H1 (cell line): Measurements from ENCODE around the gene CCDC12. TPM values are rescaled to one million over a fixed set of nuclear protein-coding genes. Genes with fewer than 3 reads are reported as not detected.

Experiments used
- CTCF ChIA-PET: fragments of 300-600 bp; sonication (Branson Sonifier 250); formaldehyde crosslinking; loops from one replicate; lab custom pipeline; 2021; ENCODE audit not compliant: partially characterized antibody; lab: Charles Lee
- POLR2A ChIA-PET: fragments of 300-600 bp; sonication (Branson Sonifier 250); formaldehyde crosslinking; loops from one replicate; lab custom pipeline; 2021; ENCODE audit warnings: inconsistent platforms; ENCODE audit not compliant: partially characterized antibody; lab: Charles Lee
- DNase-seq, 2 experiments: peaks; one replicate each; pipeline versions ENCODE4 v3.0.0 to v3.0.0-alpha.2; 2010 to 2022; ENCODE audit warnings: low spot score in 2 of 2, low read depth in 1 of 2, mixed read lengths in 1 of 2
- FAIRE-seq: peaks from 2 replicates; lab custom pipeline; 2011; peaks lifted over from hg19 to GRCh38; lab: Jason Lieb, UNC
- H2AFZ ChIP-seq: 2 replicates; pipeline ENCODE4 v1.8.1; 2012; ENCODE audit warnings: low read length, inconsistent platforms
- H2AK5ac ChIP-seq: 2 replicates; pipeline ENCODE4 v1.6.1; 2013; ENCODE audit warnings: low read depth, low read length
- H2BK120ac ChIP-seq: replicated peaks from 2 replicates; pipeline ENCODE3; 2013; ENCODE audit warnings: low read depth, low read length, inconsistent platforms
- H2BK12ac ChIP-seq: 2 replicates; pipeline ENCODE4 v1.6.1; 2013; ENCODE audit warnings: low read depth, low read length
- H2BK15ac ChIP-seq: 2 replicates; pipeline ENCODE4 v1.6.1; 2013; ENCODE audit warnings: low read length
- H2BK20ac ChIP-seq: 2 replicates; pipeline ENCODE4 v1.6.1; 2013; ENCODE audit warnings: low read length
- H2BK5ac ChIP-seq: 2 replicates; pipeline ENCODE4 v1.6.1; 2013; ENCODE audit warnings: low read depth, low read length
- H3K14ac ChIP-seq: 2 replicates; pipeline ENCODE4 v1.6.1; 2013; ENCODE audit warnings: inconsistent platforms; ENCODE audit not compliant: insufficient read length
- H3K18ac ChIP-seq: 2 replicates; pipeline ENCODE4 v1.6.1; 2013; ENCODE audit warnings: low read length; ENCODE audit errors: extremely low read depth
- H3K23ac ChIP-seq: 2 replicates; pipeline ENCODE4 v1.6.1; 2013; ENCODE audit warnings: inconsistent platforms; ENCODE audit not compliant: insufficient read length
- H3K23me2 ChIP-seq: 2 replicates; pipeline ENCODE4 v1.6.1; 2013; ENCODE audit warnings: low read depth, low read length
- H3K27ac ChIP-seq: 2 replicates; pipeline ENCODE4 v1.6.1; 2011; ENCODE audit warnings: low read depth, low read length, inconsistent platforms
- H3K27me3 ChIP-seq, 4 experiments: replicated peaks in 1 of 4; 1 replicate in 1 of 4; 2 replicates in 3 of 4; pipeline versions ENCODE4 v1.6.1 to v1.8.1; 2011 to 2013; ENCODE audit warnings: low read length in 3 of 4, mild to moderate bottlenecking in 3 of 4, inconsistent platforms in 2 of 4, mixed read lengths in 2 of 4, moderate library complexity in 1 of 4; ENCODE audit not compliant: control insufficient read depth in 3 of 4, insufficient read depth in 3 of 4; ENCODE audit errors: extremely low read depth in 1 of 4
- H3K36me3 ChIP-seq, 4 experiments: 2 replicates each; pipeline versions ENCODE4 v1.6.1 to v1.8.1; 2011 to 2013; ENCODE audit warnings: mild to moderate bottlenecking in 4 of 4, low read length in 3 of 4, moderate library complexity in 2 of 4, control low read depth in 1 of 4, inconsistent platforms in 1 of 4; ENCODE audit not compliant: insufficient read depth in 4 of 4, control insufficient read depth in 2 of 4
- H3K4ac ChIP-seq: replicated peaks from 2 replicates; pipeline ENCODE3; 2013; ENCODE audit warnings: low read length, low read depth, mixed read lengths, inconsistent platforms; ENCODE audit not compliant: insufficient read length
- H3K4me1 ChIP-seq, 4 experiments: replicated peaks in 1 of 4; 1 replicate in 1 of 4; 2 replicates in 3 of 4; pipeline versions ENCODE4 v1.6.1 to v1.8.1; 2011 to 2013; ENCODE audit warnings: low read length in 3 of 4, inconsistent platforms in 2 of 4, mixed read lengths in 1 of 4; ENCODE audit not compliant: insufficient read depth in 4 of 4, control insufficient read depth in 3 of 4
- H3K4me2 ChIP-seq, 2 experiments: 2 replicates each; pipeline versions ENCODE4 v1.6.1 to v1.8.1; 2011 to 2013; ENCODE audit warnings: low read depth in 2 of 2, low read length in 2 of 2, control low read depth in 1 of 2, inconsistent platforms in 1 of 2, mild to moderate bottlenecking in 1 of 2; ENCODE audit not compliant: insufficient read depth in 1 of 2
- H3K4me3 ChIP-seq, 4 experiments: fragments of 200-600, 300-600 bp in 1 of 4; sonication (generic), shearing (Covaris generic), sonication (Bioruptor Twin) in 1 of 4; 2 replicates each; pipeline versions ENCODE4 v1.5.1 to v1.8.1; 2011 to 2016; ENCODE audit warnings: low read length in 4 of 4, low read depth in 3 of 4, control low read depth in 2 of 4, inconsistent platforms in 2 of 4, mild to moderate bottlenecking in 2 of 4, mixed read lengths in 1 of 4, moderate library complexity in 1 of 4; ENCODE audit not compliant: insufficient read depth in 2 of 4; ENCODE audit errors: extremely low read depth in 1 of 4
- H3K56ac ChIP-seq: replicated peaks from 2 replicates; pipeline ENCODE3; 2013; ENCODE audit warnings: low read depth, mild to moderate bottlenecking, mixed read lengths, low read length, inconsistent platforms; ENCODE audit not compliant: insufficient read length
- H3K79me1 ChIP-seq: 2 replicates; pipeline ENCODE4 v1.6.1; 2013; ENCODE audit warnings: low read depth, low read length, control low read depth
- H3K79me2 ChIP-seq, 2 experiments: 2 replicates each; pipeline versions ENCODE4 v1.6.1 to v1.8.1; 2012 to 2013; ENCODE audit warnings: low read length in 2 of 2, mild to moderate bottlenecking in 2 of 2, inconsistent platforms in 1 of 2; ENCODE audit not compliant: insufficient read depth in 2 of 2, control insufficient read depth in 1 of 2
- H3K9ac ChIP-seq, 4 experiments: replicated peaks in 1 of 4; 1 replicate in 1 of 4; 2 replicates in 3 of 4; pipeline versions ENCODE4 v1.6.1 to v1.8.1; 2011 to 2013; ENCODE audit warnings: low read depth in 3 of 4, low read length in 3 of 4, control low read depth in 2 of 4, mild to moderate bottlenecking in 2 of 4, moderate library complexity in 2 of 4, inconsistent platforms in 1 of 4; ENCODE audit errors: extremely low read depth in 1 of 4
- H3K9me3 ChIP-seq, 2 experiments: 2 replicates each; pipeline versions ENCODE4 v1.6.1 to v1.8.1; 2012 to 2013; ENCODE audit warnings: mild to moderate bottlenecking in 2 of 2, moderate library complexity in 2 of 2, control low read depth in 1 of 2, inconsistent platforms in 1 of 2, low read depth in 1 of 2, low read length in 1 of 2, mixed read lengths in 1 of 2; ENCODE audit not compliant: insufficient read depth in 2 of 2
- H4K20me1 ChIP-seq, 2 experiments: replicated peaks in 1 of 2; 2 replicates each; pipeline versions ENCODE3 to v1.8.1; 2011 to 2013; ENCODE audit warnings: inconsistent platforms in 2 of 2, low read length in 2 of 2, mild to moderate bottlenecking in 1 of 2; ENCODE audit not compliant: insufficient read depth in 2 of 2, control insufficient read depth in 1 of 2
- H4K5ac ChIP-seq: 2 replicates; pipeline ENCODE4 v1.6.1; 2013; ENCODE audit warnings: low read length, low read depth, mixed read lengths, inconsistent platforms; ENCODE audit not compliant: insufficient read length
- H4K8ac ChIP-seq: 2 replicates; pipeline ENCODE4 v1.8.0; 2013; ENCODE audit warnings: mild to moderate bottlenecking, moderate library complexity, low read length, inconsistent platforms; ENCODE audit not compliant: insufficient read depth; ENCODE audit errors: extremely low read depth
- H4K91ac ChIP-seq: replicated peaks from 2 replicates; pipeline ENCODE3; 2013; ENCODE audit warnings: low read length, mixed read lengths, inconsistent platforms; ENCODE audit not compliant: insufficient read length
- SIN3A ChIP-seq, 2 experiments: IDR thresholded peaks in 1 of 2; conservative IDR thresholded peaks in 1 of 2; 2 replicates each; pipeline ENCODE4 v1.6.1; 2011 to 2012; ENCODE audit warnings: low read length in 2 of 2, improper control_type of control experiment in 1 of 2, low read depth in 1 of 2, mild to moderate bottlenecking in 1 of 2
- SP4 ChIP-seq: IDR thresholded peaks from 2 replicates; pipeline ENCODE4 v1.6.1; 2012; ENCODE audit warnings: low read length, inconsistent platforms
- WGBS, 2 experiments: shearing (Covaris generic) in 1 of 2; methylation state at CpG; one replicate each; pipeline versions ENCODE4 v1.1.6 to v1.1.7; 2013 to 2015; ENCODE audit warnings: low lambda C conversion rate in 2 of 2, mixed read lengths in 2 of 2, inconsistent platforms in 1 of 2, low coverage in 1 of 2, missing lambda C conversion rate in 1 of 2; ENCODE audit not compliant: insufficient replicate concordance in 2 of 2, insufficient coverage in 1 of 2, insufficient read length in 1 of 2; ENCODE audit errors: extremely low coverage in 1 of 2, missing lambda C conversion rate in 1 of 2; 5-methylcytosine and 5-hydroxymethylcytosine counted together
- polyA plus RNA-seq, 7 experiments: library from polyadenylated mRNA; depleted of rRNA in 3 of 7; stranded (reverse) in 5 of 7; unstranded in 2 of 7; fragments of >200 nt in 5 of 7; fragments of 200-250 nt in 2 of 7; gene quantifications; 1 replicate in 5 of 7; 2 replicates in 1 of 7; 4 replicates in 1 of 7; pipeline versions ENCODE4 v1.2.1 to v1.2.3, GENCODE V29; 2011 to 2013; ENCODE audit warnings: missing spikeins in 2 of 7, mixed read lengths in 2 of 7
- total RNA-seq: library from RNA; stranded (reverse); fragmentation: NEBNext Ultra II Directional; extraction: Animal tissue kit (Norgen Biotek cat#: 25700); gene quantifications from 2 replicates; pipeline ENCODE4 v1.2.1, GENCODE V29; 2021

Gene CCDC12
- total and polyA plus RNA-seq, 2 of the 8 experiments (the other 6 are each of a cell fraction or from before 2014, with no cell fraction given): 29.5 to 41.3 TPM

DNA sequence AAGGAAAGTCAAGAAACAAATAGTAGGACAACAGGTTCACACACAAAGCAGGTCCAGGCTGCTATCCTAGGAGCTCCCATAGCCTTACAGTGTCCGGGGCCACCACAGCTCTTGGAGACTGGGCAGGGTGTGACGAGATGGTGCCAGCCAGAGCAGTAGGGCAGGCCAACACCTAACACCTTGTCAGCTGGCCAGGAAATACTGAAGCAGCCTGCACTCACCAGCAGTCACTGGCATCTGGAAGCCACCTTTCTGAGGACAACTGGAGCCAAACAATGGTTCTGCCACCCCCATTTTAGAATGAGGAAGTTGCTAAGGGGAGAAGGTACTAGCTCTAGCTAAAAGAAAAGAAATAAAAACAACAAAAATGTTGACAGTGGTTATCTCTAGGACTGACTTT is 47.2 kb downstream of the CCDC12 start:
- WGBS, 2 experiments: 88% methylated on average over 2 of the region's 2 CpGs; no CpG with 5 or more reads in 1 of the 2 experiments
- ChIA-PET POLR2A (no interaction called here), CTCF (interaction anchor here (0.7 to 2.5 kb wide), 6 partner anchors 12 to 69 kb away, joined by 3 to 9 read pairs (median 6); no protein-coding TSS in a partner anchor)
- no peak overlapping the region for H2AFZ ChIP-seq
- H2BK5ac ChIP-seq: no peak overlapping the region
- no peak overlapping the region for H3K27ac ChIP-seq
- FAIRE-seq: no peak
- no peak overlapping the region for H2BK15ac ChIP-seq
- H3K9ac ChIP-seq: no peak overlapping the region
- no peak overlapping the region for H3K4me3 ChIP-seq
- H4K5ac ChIP-seq: no peak overlapping the region
- no peak overlapping the region for H2BK12ac ChIP-seq
- no peaks in the 10 kb centered on the region for H3K23me2 ChIP-seq
- H3K27me3 ChIP-seq: no peaks in the 10 kb centered on the region
- H3K23ac ChIP-seq: no peak overlapping the region
- H3K36me3 ChIP-seq: peaks cover 4 to 9% (median 5%) of the 10 kb centered on the region in 4 experiments; a peak in 6 of 8 replicates
- H3K4me2 ChIP-seq: no peak overlapping the region
- H3K4me1 ChIP-seq: peaks cover 0 to 6% (median under 1%) of the 10 kb centered on the region in 4 experiments; a peak in 1 of 7 replicates
- H3K14ac ChIP-seq: no peak overlapping the region
- H2BK20ac ChIP-seq: no peak overlapping the region
- H3K9me3 ChIP-seq: no peaks in the 10 kb centered on the region
- H2BK120ac ChIP-seq: no peak overlapping the region
- H3K79me1 ChIP-seq: peaks cover 16% of the 10 kb centered on the region
- H2AK5ac ChIP-seq: no peak overlapping the region
- H4K91ac ChIP-seq: no peak overlapping the region
- H4K8ac ChIP-seq: no peak overlapping the region
- peaks cover 0 to 41% of the 10 kb centered on the region in 2 experiments; a peak in 1 of 4 replicates for H3K79me2 ChIP-seq
- H3K56ac ChIP-seq: no peak overlapping the region
- peaks cover 8 to 21% of the 10 kb centered on the region in 2 experiments for H4K20me1 ChIP-seq
- no peak for DNase-seq
- no peak overlapping the region for H3K18ac ChIP-seq
- H3K4ac ChIP-seq: no peak overlapping the region
- TF ChIP-seq SP4 (no peak), SIN3A (conservative IDR thresholded peaks at IDR 0.05 in 1 of 2, IDR thresholded peaks at IDR 0.05 in 1 of 2; ENCODE audit: low read depth in 1 of 2, low read length in 2 of 2) (no peak)
